Naive thymus-derived CD4-positive, alpha-beta T cell (primary cell): ENCODE data around the gene RBM23. TPM values are rescaled to one million over a fixed set of nuclear protein-coding genes. Genes with fewer than 3 reads are reported as not detected.
"Not testable (repeated sequence)": the region's sequence is repeated elsewhere in the genome, so short reads cannot be mapped to it uniquely, and the experiment has no call there.

Experiments
- ATAC-seq: fragments of 150-1000 bp; cut with Tn5 transposase; 2 replicates; pipeline ENCODE4 v1.10.0; 2021; ENCODE audit warnings: mild to moderate bottlenecking, moderate library complexity
- CTCF ChIA-PET: fragments of 350-600 bp; sonication (Branson Sonifier 250); formaldehyde crosslinking; loops from one replicate; lab custom pipeline; 2021; ENCODE audit warnings: antibody characterized with exemption; lab: Charles Lee
- POLR2A ChIA-PET: fragments of 350-600 bp; sonication (Branson Sonifier 250); formaldehyde crosslinking; loops from one replicate; lab custom pipeline; 2021; ENCODE audit warnings: antibody characterized with exemption, inconsistent platforms; lab: Charles Lee
- DNase-seq, 9 donors: peaks; one replicate each; pipeline versions ENCODE4 v3.0.0 to v3.0.0-alpha.2; 2020 to 2022; ENCODE audit warnings: mixed read lengths in 1 of 9
- H3K27ac ChIP-seq: one replicate; pipeline ENCODE4 v1.7.0; 2013; ENCODE audit warnings: mild to moderate bottlenecking, low read depth, low read length, moderate library complexity
- H3K27me3 ChIP-seq, 2 donors: one replicate each; pipeline ENCODE4 v1.7.0; 2013; ENCODE audit warnings: low read length in 2 of 2, mild to moderate bottlenecking in 2 of 2, moderate library complexity in 2 of 2; ENCODE audit not compliant: control insufficient read depth in 2 of 2, insufficient read depth in 2 of 2
- H3K36me3 ChIP-seq, 3 experiments: 1 replicate in 2 of 3; 2 replicates in 1 of 3; pipeline ENCODE4 v1.7.0; 2013; ENCODE audit warnings: low read length in 3 of 3, mild to moderate bottlenecking in 3 of 3, moderate library complexity in 1 of 3; ENCODE audit not compliant: insufficient read depth in 3 of 3, control insufficient read depth in 2 of 3
- H3K4me1 ChIP-seq, 2 donors: one replicate each; pipeline ENCODE4 v1.7.0; 2013; ENCODE audit warnings: low read length in 2 of 2, mild to moderate bottlenecking in 2 of 2, moderate library complexity in 1 of 2; ENCODE audit not compliant: control insufficient read depth in 2 of 2, insufficient read depth in 2 of 2
- H3K4me3 ChIP-seq: 2 replicates; pipeline ENCODE4 v1.7.0; 2013; ENCODE audit warnings: mild to moderate bottlenecking, low read length
- H3K9me3 ChIP-seq, 3 experiments: 1 replicate in 2 of 3; 2 replicates in 1 of 3; pipeline ENCODE4 v1.7.0; 2013; ENCODE audit warnings: low read length in 3 of 3; ENCODE audit not compliant: control insufficient read depth in 2 of 3
- H3K27ac Mint-ChIP-seq, 9 donors: one replicate each; pipeline ENCODE4 v1.8.0; 2020 to 2022; ENCODE audit warnings: mixed read lengths in 9 of 9, mild to moderate bottlenecking in 8 of 9, moderate library complexity in 5 of 9, inconsistent platforms in 2 of 9
- H3K27me3 Mint-ChIP-seq, 5 donors: one replicate each; pipeline ENCODE4 v1.8.0; 2021 to 2022; ENCODE audit warnings: mixed read lengths in 5 of 5, mild to moderate bottlenecking in 1 of 5
- H3K36me3 Mint-ChIP-seq, 5 donors: one replicate each; pipeline ENCODE4 v1.8.0; 2020 to 2022; ENCODE audit warnings: mixed read lengths in 5 of 5, mild to moderate bottlenecking in 3 of 5, inconsistent platforms in 1 of 5
- H3K4me1 Mint-ChIP-seq, 7 donors: one replicate each; pipeline ENCODE4 v1.8.0; 2020 to 2022; ENCODE audit warnings: mixed read lengths in 7 of 7, mild to moderate bottlenecking in 3 of 7, inconsistent platforms in 1 of 7
- H3K4me3 Mint-ChIP-seq, 10 donors: one replicate each; pipeline ENCODE4 v1.8.0; 2020 to 2022; ENCODE audit warnings: mild to moderate bottlenecking in 10 of 10, mixed read lengths in 10 of 10, moderate library complexity in 6 of 10, inconsistent platforms in 2 of 10
- H3K9me3 Mint-ChIP-seq, 11 donors: one replicate each; pipeline ENCODE4 v1.8.0; 2020 to 2022; ENCODE audit warnings: mixed read lengths in 11 of 11, mild to moderate bottlenecking in 4 of 11, inconsistent platforms in 1 of 11, moderate library complexity in 1 of 11
- intact Hi-C, 2 donors: fragments of 100-400 bp; cut with micrococcal nuclease; formaldehyde crosslinking; loops; one replicate each; pipeline ENCODE4 v1.15.1; 2023
- polyA plus RNA-seq, 2 donors: library from polyadenylated mRNA; unstranded; fragments of 300-500 nt; fragmentation: Illumina TruSeq; gene quantifications; one replicate each; pipeline ENCODE4 v1.2.3, GENCODE V29; 2021
- total RNA-seq, 6 experiments: library from RNA in 5 of 6; stranded (reverse) in 5 of 6; gene quantifications; 1 replicate in 5 of 6; 2 replicates in 1 of 6; pipeline ENCODE4 v1.2.3 and lab custom pipeline; 2021 to 2026

RBM23 gene
- total and polyA plus RNA-seq, 7 experiments from 2014 or later: 51.2 to 140 (median 95.3) TPM

- no peaks in the 10 kb centered on the region for H3K27me3 ChIP-seq
- intact Hi-C loops: loop anchor here (1.0 to 10.0 kb wide), 13 partner anchors 16 to 988 kb away; partner anchors contain the start of genes LRP10 (in 2 of the 2), DAD1 (in 1 of the 2) and OXA1L (in 1 of the 2)
- CTCF ChIA-PET: interaction anchor here (0.6 to 10.8 kb wide), 30 partner anchors 10 to 934 kb away, joined by 3 to 143 read pairs (median 4); partner anchors contain the start of genes HAUS4, MRPL52 and REM2
- Mint-ChIP-seq H3K4me3 (peak overlapping the region; percentile 81 to 89 (median 86)), H3K9me3 (peaks cover 0 to 2% (median 0%) of the 10 kb centered on the region in 11 donors), H3K4me1 (peaks cover 8 to 30% (median 21%) of the 10 kb centered on the region in 7 donors), H3K27ac (peak overlapping the region in 7 of 9 donors; percentile 71 to 85 (median 81)), H3K36me3 (peaks cover 0 to 2% (median 0%) of the 10 kb centered on the region in 5 donors), H3K27me3 (peaks cover 0 to 19% (median 6%) of the 10 kb centered on the region in 5 donors)
- POLR2A ChIA-PET: interaction anchor here (1.0 to 1.7 kb wide), 2 partner anchors 30 to 283 kb away, joined by 3 to 6 read pairs; no protein-coding TSS in a partner anchor
- ATAC-seq (peak; percentile 96), DNase-seq (peak; percentile 75 to 94 (median 87))
- peaks cover 3% of the 10 kb centered on the region in 2 donors for H3K4me1 ChIP-seq
- no peaks in the 10 kb centered on the region for H3K9me3 ChIP-seq
- no peaks in the 10 kb centered on the region for H3K36me3 ChIP-seq
- H3K27ac ChIP-seq: peak overlapping the region; percentile 72
- H3K4me3 ChIP-seq: peak overlapping the region; percentile 74
These were observed 65.8 kb downstream of the RBM23 start for GRCh38 chr14:22852940-22853767.

DNA sequence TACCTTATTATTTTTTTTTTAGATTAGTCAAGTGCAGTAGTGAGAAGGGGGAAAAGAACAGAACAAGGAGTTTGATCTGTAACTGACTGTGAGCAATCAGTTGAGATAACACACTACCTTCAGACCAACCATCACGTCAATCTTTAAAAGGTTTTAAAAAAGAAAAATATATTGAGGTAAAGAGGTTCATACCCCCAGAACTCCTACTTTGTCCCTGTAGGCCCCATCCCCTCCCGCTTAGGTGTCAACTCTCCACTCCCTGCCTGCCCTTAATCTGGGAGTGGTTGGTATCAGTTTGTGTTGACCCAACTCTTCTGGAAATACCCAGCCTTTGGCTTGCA lies 66.4 kb downstream of the RBM23 start:
- ATAC-seq: no peak
- H3K27ac Mint-ChIP-seq: peak overlapping the region in 5 of 9 donors; percentile 9 to 85 (median 80)
- peak overlapping the region in 2 of 10 donors; percentile 83 to 88 for H3K4me3 Mint-ChIP-seq
- peaks cover 0 to 2% (median 0%) of the 10 kb centered on the region in 11 donors for H3K9me3 Mint-ChIP-seq
- Histone ChIP-seq H3K27ac (no peak overlapping the region), H3K36me3 (no peaks in the 10 kb centered on the region), H3K4me3 (no peak overlapping the region), H3K4me1 (no peaks in the 10 kb centered on the region), H3K9me3 (no peaks in the 10 kb centered on the region), H3K27me3 (no peaks in the 10 kb centered on the region)
- intact Hi-C loops: loop anchor here (2.0 to 10.0 kb wide), 5 partner anchors 18 to 988 kb away; partner anchors contain the start of genes LRP10 (in 2 of the 2) and DAD1 (in 1 of the 2)
- DNase-seq: no peak
- CTCF ChIA-PET: interaction anchor here (0.7 to 10.8 kb wide), 22 partner anchors 10 to 296 kb away, joined by 3 to 143 read pairs (median 4); partner anchors contain the start of genes MRPL52 and REM2
- H3K4me1 Mint-ChIP-seq: peaks cover 5 to 27% (median 15%) of the 10 kb centered on the region in 7 donors
- peaks cover 0 to 15% (median 9%) of the 10 kb centered on the region in 5 donors for H3K27me3 Mint-ChIP-seq
- POLR2A ChIA-PET: interaction anchor here (1.7 kb wide), 1 partner anchor 29 kb away, joined by 6 read pairs; no protein-coding TSS in a partner anchor
- peaks cover 0 to 2% (median 0%) of the 10 kb centered on the region in 5 donors for H3K36me3 Mint-ChIP-seq

DNA sequence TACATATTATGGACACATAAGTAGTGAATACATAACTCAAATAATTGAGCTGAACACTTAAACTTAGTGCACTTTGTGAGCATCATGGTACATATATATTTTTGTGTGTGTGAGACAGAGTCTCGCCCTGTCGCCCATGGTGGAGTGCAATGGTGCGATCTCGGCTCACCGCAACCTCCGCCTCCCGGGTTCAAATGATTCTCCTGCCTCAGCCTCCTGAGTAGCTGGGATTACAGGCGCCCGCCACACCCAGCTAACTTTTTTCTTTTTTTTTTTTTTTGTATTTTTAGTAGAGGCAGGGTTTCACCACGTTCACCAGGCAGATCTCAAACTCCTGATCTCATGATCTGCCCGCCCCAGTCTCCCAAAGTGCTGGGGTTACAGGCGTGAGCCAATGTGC lies 66.8 kb downstream of the RBM23 start:
- not testable (repeated sequence) for H3K36me3 ChIP-seq, H3K36me3 Mint-ChIP-seq, H3K27me3 ChIP-seq, H3K27ac ChIP-seq, H3K4me1 ChIP-seq, ATAC-seq, H3K4me3 ChIP-seq, DNase-seq, H3K4me3 Mint-ChIP-seq, H3K9me3 Mint-ChIP-seq, H3K9me3 ChIP-seq, H3K27ac Mint-ChIP-seq
- H3K4me1 Mint-ChIP-seq: peaks cover 5 to 27% (median 12%) of the 10 kb centered on the region in 7 donors
- POLR2A ChIA-PET: interaction anchor here (0.6 to 1.7 kb wide), 2 partner anchors 29 to 275 kb away, joined by 4 to 6 read pairs; no protein-coding TSS in a partner anchor
- peaks cover 0 to 12% (median 9%) of the 10 kb centered on the region in 5 donors for H3K27me3 Mint-ChIP-seq
- CTCF ChIA-PET: interaction anchor here (0.7 to 10.8 kb wide), 22 partner anchors 11 to 295 kb away, joined by 3 to 143 read pairs (median 6); partner anchors contain the start of genes MMP14, MRPL52 and REM2
- intact Hi-C loops: loop anchor here (2.0 to 10.0 kb wide), 5 partner anchors 19 to 987 kb away; partner anchors contain the start of genes LRP10 (in 2 of the 2) and DAD1 (in 1 of the 2)

GRCh38 chr14:22850944-22851764 lies 67.8 kb downstream of the RBM23 start:
- H3K27ac Mint-ChIP-seq: peak overlapping the region in 2 of 9 donors; percentile 51 to 72
- ChIA-PET CTCF (interaction anchor here (0.5 to 10.8 kb wide), 12 partner anchors 9 to 292 kb away, joined by 3 to 143 read pairs (median 5); partner anchors contain the start of gene MMP14), POLR2A (interaction anchor here (0.5 to 1.3 kb wide), 3 partner anchors 18 to 62 kb away, joined by 3 to 5 read pairs (median 3); no protein-coding TSS in a partner anchor)
- ATAC-seq: peak; percentile 22
- intact Hi-C loops: loop anchor here (5.0 to 10.0 kb wide), 3 partner anchors 264 to 986 kb away; partner anchors contain the start of gene DAD1 (in 1 of the 2)
- peaks cover 0 to under 1% (median 0%) of the 10 kb centered on the region in 5 donors for H3K36me3 Mint-ChIP-seq
- H3K4me3 Mint-ChIP-seq: no peak overlapping the region
- H3K4me1 Mint-ChIP-seq: peaks cover 5 to 25% (median 7%) of the 10 kb centered on the region in 7 donors
- Histone ChIP-seq H3K27me3 (no peaks in the 10 kb centered on the region), H3K9me3 (no peaks in the 10 kb centered on the region), H3K4me1 (no peaks in the 10 kb centered on the region), H3K36me3 (no peaks in the 10 kb centered on the region), H3K4me3 (no peak overlapping the region), H3K27ac (no peak overlapping the region)
- no peaks in the 10 kb centered on the region for H3K9me3 Mint-ChIP-seq
- DNase-seq: no peak
- peaks cover 0 to 13% (median 10%) of the 10 kb centered on the region in 5 donors for H3K27me3 Mint-ChIP-seq

DNA sequence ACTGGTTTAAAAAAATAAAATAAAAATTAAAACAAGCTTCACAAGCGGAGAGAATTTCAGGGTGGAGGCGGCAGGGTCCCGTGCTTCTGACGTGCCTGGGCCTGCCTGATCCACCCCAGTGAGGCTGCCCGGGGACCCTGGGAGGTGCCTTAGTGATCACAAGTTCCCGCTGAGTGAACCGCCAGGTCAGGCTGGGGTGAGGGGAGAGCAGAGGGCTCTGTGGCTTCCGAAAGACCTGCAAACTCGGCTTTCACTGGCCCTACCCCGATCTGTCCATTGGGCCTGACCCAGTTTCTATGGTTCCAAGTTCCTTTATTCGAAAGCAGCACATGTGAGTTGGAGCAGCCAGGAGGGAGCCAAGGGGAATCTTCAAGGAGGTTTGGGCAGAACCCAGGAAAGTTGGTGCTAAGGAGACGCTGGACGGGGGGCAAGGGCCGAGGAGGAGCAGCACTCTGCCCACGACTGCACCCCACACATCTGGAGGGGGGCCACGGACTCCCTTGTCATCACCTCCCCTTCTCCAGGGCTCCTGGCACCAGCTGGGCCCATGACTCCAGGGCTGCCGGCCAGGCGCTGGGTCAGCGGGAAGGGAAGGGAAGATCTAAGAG lies 69.6 kb downstream of the RBM23 start:
- Mint-ChIP-seq H3K4me3 (no peak overlapping the region), H3K9me3 (no peaks in the 10 kb centered on the region), H3K4me1 (peaks cover 0 to 21% (median 5%) of the 10 kb centered on the region in 7 donors), H3K27me3 (peaks cover 0 to 23% (median 5%) of the 10 kb centered on the region in 5 donors), H3K36me3 (no peaks in the 10 kb centered on the region), H3K27ac (no peak overlapping the region)
- Histone ChIP-seq H3K9me3 (no peaks in the 10 kb centered on the region), H3K36me3 (no peaks in the 10 kb centered on the region), H3K4me1 (no peaks in the 10 kb centered on the region), H3K4me3 (no peak overlapping the region), H3K27ac (no peak overlapping the region), H3K27me3 (no peaks in the 10 kb centered on the region)
- intact Hi-C loops: no loop called here
- ChIA-PET POLR2A (interaction anchor here (0.8 to 1.2 kb wide), 2 partner anchors 15 to 82 kb away, joined by 3 to 4 read pairs; no protein-coding TSS in a partner anchor), CTCF (interaction anchor here (4.6 to 10.8 kb wide), 2 partner anchors 14 to 28 kb away, joined by 23 to 143 read pairs; no protein-coding TSS in a partner anchor)
- DNase-seq (no peak), ATAC-seq (no peak)
